ENCODE measurements around the gene AAK1.

The AAK1 gene

DNA sequence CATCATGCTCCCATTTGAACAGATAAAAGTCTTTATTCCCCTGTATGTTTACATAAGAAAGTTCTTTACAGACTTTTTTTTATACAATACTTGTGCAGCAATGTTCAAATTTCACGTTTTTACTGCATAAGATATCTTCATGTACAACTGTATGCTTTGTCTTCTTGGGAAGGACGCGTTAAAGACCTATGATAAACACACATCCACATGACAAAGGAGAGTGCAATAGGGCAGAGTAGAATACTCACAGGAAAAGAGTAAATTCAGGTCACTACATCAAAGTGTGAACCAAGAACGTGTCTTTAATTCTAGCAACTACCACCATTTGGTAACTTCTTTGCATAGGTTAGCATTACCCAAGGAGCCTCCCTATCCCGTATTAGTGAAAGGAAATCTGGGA lies 172.6 kb downstream of the AAK1 start:
- Histone ChIP-seq H3K4me1 (ENCODE audit: insufficient read depth, low read length) (no peaks in the 10 kb centered on the region), H3K9ac (ENCODE audit: low read depth, low read length) (no peak overlapping the region)

DNA sequence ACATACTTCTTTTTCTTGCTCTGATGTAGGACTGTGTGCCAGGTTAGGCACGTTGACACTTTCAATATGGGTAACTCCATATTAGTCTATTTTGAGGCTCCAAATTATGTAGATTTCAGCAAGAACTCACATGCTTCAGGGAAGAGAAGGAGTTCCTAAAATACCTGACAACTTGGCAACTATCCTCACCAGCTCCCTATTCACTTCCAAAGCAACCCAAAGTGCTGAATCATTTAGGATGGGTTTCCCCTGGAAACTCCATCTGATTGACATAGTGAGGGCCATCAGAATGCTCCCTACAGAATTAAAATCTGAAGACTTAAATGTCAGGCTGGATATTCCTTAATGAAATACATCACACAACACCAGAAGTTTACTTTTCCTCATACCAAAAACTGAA lies 173.8 kb downstream of the AAK1 start:
- ATAC-seq (ENCODE audit: insufficient read depth, low read depth) (no peak), DNase-seq (no peak)
- Histone ChIP-seq H3K36me3 (ENCODE audit: insufficient read depth, low read length) (peaks cover 64% of the 10 kb centered on the region), H4K20me1 (ENCODE audit: insufficient read depth, low read length) (0 out of 2 replicates have a peak, but pooled peaks cover 9% of the 10 kb centered on the region), H2AFZ (ENCODE audit: low read depth, low read length) (no peak overlapping the region), H3K27me3 (ENCODE audit: insufficient read depth, low read length, poor library complexity) (no peaks in the 10 kb centered on the region), H3K4me1 (ENCODE audit: insufficient read depth, low read length) (no peaks in the 10 kb centered on the region), H3K79me2 (ENCODE audit: insufficient read depth, low read length) (no peaks in the 10 kb centered on the region), H3K9me3 (ENCODE audit: insufficient read depth, low read length, severe bottlenecking) (no peaks in the 10 kb centered on the region), H3K9ac (ENCODE audit: low read depth, low read length) (no peak overlapping the region), H3K27ac (ENCODE audit: low read length) (no peak overlapping the region), H3K4me3 (ENCODE audit: low read depth in 1 of 2, low read length in 2 of 2) (no peak overlapping the region), H3K4me2 (ENCODE audit: insufficient read depth, low read length) (no peak overlapping the region)
- no peak for TF ChIP-seq EZH2 (IDR thresholded peaks at IDR 0.05; ENCODE audit: borderline replicate concordance, low read depth, low read length, severe bottlenecking)
- TF ChIP-seq, protein P1, sequence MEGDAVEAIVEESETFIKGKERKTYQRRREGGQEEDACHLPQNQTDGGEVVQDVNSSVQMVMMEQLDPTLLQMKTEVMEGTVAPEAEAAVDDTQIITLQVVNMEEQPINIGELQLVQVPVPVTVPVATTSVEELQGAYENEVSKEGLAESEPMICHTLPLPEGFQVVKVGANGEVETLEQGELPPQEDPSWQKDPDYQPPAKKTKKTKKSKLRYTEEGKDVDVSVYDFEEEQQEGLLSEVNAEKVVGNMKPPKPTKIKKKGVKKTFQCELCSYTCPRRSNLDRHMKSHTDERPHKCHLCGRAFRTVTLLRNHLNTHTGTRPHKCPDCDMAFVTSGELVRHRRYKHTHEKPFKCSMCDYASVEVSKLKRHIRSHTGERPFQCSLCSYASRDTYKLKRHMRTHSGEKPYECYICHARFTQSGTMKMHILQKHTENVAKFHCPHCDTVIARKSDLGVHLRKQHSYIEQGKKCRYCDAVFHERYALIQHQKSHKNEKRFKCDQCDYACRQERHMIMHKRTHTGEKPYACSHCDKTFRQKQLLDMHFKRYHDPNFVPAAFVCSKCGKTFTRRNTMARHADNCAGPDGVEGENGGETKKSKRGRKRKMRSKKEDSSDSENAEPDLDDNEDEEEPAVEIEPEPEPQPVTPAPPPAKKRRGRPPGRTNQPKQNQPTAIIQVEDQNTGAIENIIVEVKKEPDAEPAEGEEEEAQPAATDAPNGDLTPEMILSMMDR (IDR thresholded peaks at IDR 0.05; ENCODE audit: borderline replicate concordance, extremely low read depth, low read length, poor library complexity, severe bottlenecking): no peak

More for the DNA sequence above, 172.6 kb downstream of the AAK1 start:
- ATAC-seq (ENCODE audit: insufficient read depth, low read depth): no peak
- DNase-seq: no peak
- no peak overlapping the region for H3K4me3 ChIP-seq (ENCODE audit: low read depth in 1 of 2, low read length in 2 of 2)
- H4K20me1 ChIP-seq (ENCODE audit: insufficient read depth, low read length): 0 out of 2 replicates have a peak, but pooled peaks cover under 1% of the 10 kb centered on the region
- no peak overlapping the region for H3K4me2 ChIP-seq (ENCODE audit: insufficient read depth, low read length)
- H2AFZ ChIP-seq (ENCODE audit: low read depth, low read length): no peak overlapping the region
- TF ChIP-seq, protein P1 (IDR thresholded peaks at IDR 0.05; ENCODE audit: borderline replicate concordance, extremely low read depth, low read length, poor library complexity, severe bottlenecking): no peak
- no peak for TF ChIP-seq EZH2 (IDR thresholded peaks at IDR 0.05; ENCODE audit: borderline replicate concordance, low read depth, low read length, severe bottlenecking)
- H3K9me3 ChIP-seq (ENCODE audit: insufficient read depth, low read length, severe bottlenecking): no peaks in the 10 kb centered on the region
- H3K27ac ChIP-seq (ENCODE audit: low read length): no peak overlapping the region
- peaks cover 63% of the 10 kb centered on the region for H3K36me3 ChIP-seq (ENCODE audit: insufficient read depth, low read length)
- no peaks in the 10 kb centered on the region for H3K79me2 ChIP-seq (ENCODE audit: insufficient read depth, low read length)
- H3K27me3 ChIP-seq (ENCODE audit: insufficient read depth, low read length, poor library complexity): no peaks in the 10 kb centered on the region

DNA sequence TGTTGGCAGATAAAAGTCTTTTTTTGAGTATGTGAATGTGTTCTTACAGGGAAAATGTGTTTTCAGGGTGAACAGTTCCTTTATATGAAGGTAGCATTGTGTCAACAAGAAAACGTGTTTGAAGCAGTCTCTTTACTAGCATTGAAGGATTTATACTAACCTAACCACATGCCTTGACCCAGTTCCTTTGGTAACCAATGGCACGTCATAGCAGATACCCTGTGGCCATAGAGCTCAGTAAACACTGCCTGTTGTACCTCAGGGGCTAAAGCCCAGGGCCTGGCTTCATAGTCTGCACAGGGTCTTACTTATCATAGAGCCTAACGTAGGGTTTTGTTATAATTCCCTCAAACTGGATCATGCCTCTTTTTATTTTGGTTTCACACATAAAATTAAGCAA lies 174.2 kb downstream of the AAK1 start:
- no peak overlapping the region for H3K27ac ChIP-seq (ENCODE audit: low read length)
- H3K27me3 ChIP-seq (ENCODE audit: insufficient read depth, low read length, poor library complexity): no peaks in the 10 kb centered on the region
- TF ChIP-seq EZH2 (IDR thresholded peaks at IDR 0.05; ENCODE audit: borderline replicate concordance, low read depth, low read length, severe bottlenecking): no peak
- TF ChIP-seq, protein P1 (IDR thresholded peaks at IDR 0.05; ENCODE audit: borderline replicate concordance, extremely low read depth, low read length, poor library complexity, severe bottlenecking): no peak
- no peaks in the 10 kb centered on the region for H3K79me2 ChIP-seq (ENCODE audit: insufficient read depth, low read length)
- H3K9ac ChIP-seq (ENCODE audit: low read depth, low read length): no peak overlapping the region
- no peak for DNase-seq
- ATAC-seq (ENCODE audit: insufficient read depth, low read depth): no peak
- no peaks in the 10 kb centered on the region for H3K9me3 ChIP-seq (ENCODE audit: insufficient read depth, low read length, severe bottlenecking)
- peaks cover 68% of the 10 kb centered on the region for H3K36me3 ChIP-seq (ENCODE audit: insufficient read depth, low read length)
- no peak overlapping the region for H3K4me2 ChIP-seq (ENCODE audit: insufficient read depth, low read length)
- no peak overlapping the region for H3K4me3 ChIP-seq (ENCODE audit: low read depth in 1 of 2, low read length in 2 of 2)
- no peaks in the 10 kb centered on the region for H3K4me1 ChIP-seq (ENCODE audit: insufficient read depth, low read length)
- no peak overlapping the region for H2AFZ ChIP-seq (ENCODE audit: low read depth, low read length)
- 0 out of 2 replicates have a peak, but pooled peaks cover 9% of the 10 kb centered on the region for H4K20me1 ChIP-seq (ENCODE audit: insufficient read depth, low read length)

DNA sequence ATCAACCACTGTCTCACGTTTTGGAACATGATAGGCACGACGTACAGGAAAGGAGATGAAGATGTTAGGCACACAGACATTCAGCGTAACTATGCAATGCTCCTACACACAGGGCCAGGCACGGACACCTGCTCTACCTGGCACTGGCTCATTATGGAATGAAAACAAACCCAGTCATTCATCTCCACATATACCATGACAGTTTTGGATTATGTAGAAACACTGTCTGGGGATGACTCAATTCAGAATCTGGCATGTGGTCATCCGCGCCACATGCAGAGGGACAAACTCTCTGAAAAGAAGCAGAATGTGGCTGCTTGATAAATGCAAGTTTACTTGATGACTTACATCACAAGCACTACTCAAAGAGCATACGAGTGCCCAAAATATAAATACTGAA lies 176.8 kb downstream of the AAK1 start:
- Histone ChIP-seq H3K36me3 (ENCODE audit: insufficient read depth, low read length) (peaks cover 63% of the 10 kb centered on the region), H3K9me3 (ENCODE audit: insufficient read depth, low read length, severe bottlenecking) (no peaks in the 10 kb centered on the region), H3K27ac (ENCODE audit: low read length) (no peak overlapping the region), H4K20me1 (ENCODE audit: insufficient read depth, low read length) (0 out of 2 replicates have a peak, but pooled peaks cover 9% of the 10 kb centered on the region), H3K79me2 (ENCODE audit: insufficient read depth, low read length) (no peaks in the 10 kb centered on the region), H3K4me3 (ENCODE audit: low read depth in 1 of 2, low read length in 2 of 2) (no peak overlapping the region), H3K9ac (ENCODE audit: low read depth, low read length) (no peak overlapping the region), H2AFZ (ENCODE audit: low read depth, low read length) (no peak overlapping the region), H3K4me1 (ENCODE audit: insufficient read depth, low read length) (no peaks in the 10 kb centered on the region), H3K4me2 (ENCODE audit: insufficient read depth, low read length) (no peak overlapping the region), H3K27me3 (ENCODE audit: insufficient read depth, low read length, poor library complexity) (no peaks in the 10 kb centered on the region)
- TF ChIP-seq, protein P1 (IDR thresholded peaks at IDR 0.05; ENCODE audit: borderline replicate concordance, extremely low read depth, low read length, poor library complexity, severe bottlenecking): no peak
- TF ChIP-seq EZH2 (IDR thresholded peaks at IDR 0.05; ENCODE audit: borderline replicate concordance, low read depth, low read length, severe bottlenecking): no peak
- ATAC-seq (ENCODE audit: insufficient read depth, low read depth) (no peak), DNase-seq (no peak)
